HFFc6 (cell line): ENCODE results near the gene KLHL22. TPM values are rescaled to one million over a fixed set of nuclear protein-coding genes. Genes with fewer than 3 reads are reported as not detected.
A peak's percentile ranks its signal among the peaks of the same experiment; 100 is the strongest.

Experiments used
- DNase-seq: peaks from one replicate; pipeline ENCODE4 v3.0.0-alpha.2; 2018
- H3K27ac Mint-ChIP-seq: 2 replicates; pipeline ENCODE4 v1.8.0; 2020; ENCODE audit warnings: mild to moderate bottlenecking, mixed read lengths
- H3K27me3 Mint-ChIP-seq: 2 replicates; pipeline ENCODE4 v1.8.0; 2021; ENCODE audit warnings: mild to moderate bottlenecking, moderate library complexity, mixed read lengths; ENCODE audit not compliant: insufficient read depth
- H3K36me3 Mint-ChIP-seq: 2 replicates; pipeline ENCODE4 v1.8.0; 2021; ENCODE audit warnings: low read depth, mixed read lengths
- H3K4me1 Mint-ChIP-seq: 2 replicates; pipeline ENCODE4 v1.8.0; 2020; ENCODE audit warnings: low read depth, mixed read lengths
- H3K4me3 Mint-ChIP-seq: 2 replicates; pipeline ENCODE4 v1.8.0; 2020; ENCODE audit warnings: mild to moderate bottlenecking, moderate library complexity, mixed read lengths
- H3K9me3 Mint-ChIP-seq: 2 replicates; pipeline ENCODE4 v1.8.0; 2020; ENCODE audit warnings: mild to moderate bottlenecking, mixed read lengths
- CTCF ChIP-seq: fragments of 200-600 bp; sonication (generic); IDR thresholded peaks from 2 replicates; pipeline ENCODE4 v1.5.0; 2021; ENCODE audit warnings: antibody characterized with exemption, mild to moderate bottlenecking
- total RNA-seq, 6 experiments: library from RNA; stranded (reverse); fragmentation: NEBNext Ultra II Directional; extraction: Animal tissue kit (Norgen Biotek cat#: 25700); gene quantifications; 2 replicates in 1 of 6; 3 replicates in 5 of 6; pipeline ENCODE4 v1.2.3, GENCODE V29; 2021

The KLHL22 gene
- total RNA-seq, 6 experiments from 2014 or later = 19.2 to 25.5 (median 21.6) TPM

GRCh38 chr22:20498913-20499312, 3.3 kb upstream of the KLHL22 start:
- DNase-seq = no peak
- no peak for TF ChIP-seq CTCF
- Mint-ChIP-seq H3K27ac (no peak overlapping the region), H3K4me3 (no peak overlapping the region), H3K36me3 (peaks cover 4% of the 10 kb centered on the region; the same call in 1 of the 2 replicates), H3K9me3 (no peaks in the 10 kb centered on the region), H3K27me3 (no peaks in the 10 kb centered on the region; the same call in none of the 2 replicates), H3K4me1 (peaks cover 17% of the 10 kb centered on the region)

- no peak for DNase-seq
- Mint-ChIP-seq H3K36me3 (peaks cover 9% of the 10 kb centered on the region; the same call in 1 of the 2 replicates), H3K4me1 (peaks cover 19% of the 10 kb centered on the region), H3K27me3 (no peaks in the 10 kb centered on the region; the same call in none of the 2 replicates), H3K4me3 (no peak overlapping the region), H3K9me3 (no peaks in the 10 kb centered on the region), H3K27ac (no peak overlapping the region)
- no peak for TF ChIP-seq CTCF
Measured at GRCh38 chr22:20497426-20497825, 1.8 kb upstream of the KLHL22 start.

GRCh38 chr22:20495861-20496681, 476 bp upstream of the KLHL22 start:
- Mint-ChIP-seq H3K27ac (peak overlapping the region; percentile 84), H3K4me3 (peak overlapping the region; percentile 93), H3K4me1 (peaks cover 19% of the 10 kb centered on the region), H3K36me3 (peaks cover 9% of the 10 kb centered on the region; the same call in 1 of the 2 replicates), H3K27me3 (no peaks in the 10 kb centered on the region; the same call in none of the 2 replicates), H3K9me3 (no peaks in the 10 kb centered on the region)
- peak; percentile 90 for TF ChIP-seq CTCF
- DNase-seq = peak; percentile 77

- H3K27me3 Mint-ChIP-seq = no peaks in the 10 kb centered on the region; the same call in 1 of the 2 replicates
- peaks cover 16% of the 10 kb centered on the region for H3K4me1 Mint-ChIP-seq
- peaks cover 14% of the 10 kb centered on the region for H3K36me3 Mint-ChIP-seq
- TF ChIP-seq CTCF = no peak
- H3K4me3 Mint-ChIP-seq = no peak overlapping the region
- no peak overlapping the region for H3K27ac Mint-ChIP-seq
- no peak for DNase-seq
- H3K9me3 Mint-ChIP-seq = no peaks in the 10 kb centered on the region
Measured at GRCh38 chr22:20491346-20491745, 4.2 kb downstream of the KLHL22 start.

- no peak for DNase-seq
- no peak overlapping the region for H3K27ac Mint-ChIP-seq
- H3K27me3 Mint-ChIP-seq = no peaks in the 10 kb centered on the region; the same call in 1 of the 2 replicates
- H3K4me3 Mint-ChIP-seq = no peak overlapping the region
- peaks cover 20% of the 10 kb centered on the region for H3K4me1 Mint-ChIP-seq
- no peak for TF ChIP-seq CTCF
- no peaks in the 10 kb centered on the region for H3K9me3 Mint-ChIP-seq
- H3K36me3 Mint-ChIP-seq = peaks cover 18% of the 10 kb centered on the region
Measured at GRCh38 chr22:20490941-20491307, 4.7 kb downstream of the KLHL22 start.
